ENCODE results near the gene OLIG2.

OLIG2 gene

GRCh38 chr21:33020558-33021100 is 5.1 kb upstream of the OLIG2 start:
- DNase-seq = no peak

- DNase-seq = no peak
Observed at GRCh38 chr21:33021150-33021549, 4.6 kb upstream of the OLIG2 start.

- no peak for DNase-seq
Observed at GRCh38 chr21:33021667-33022066, 4.1 kb upstream of the OLIG2 start.

- DNase-seq = no peak
Observed at GRCh38 chr21:33022489-33022827, 3.3 kb upstream of the OLIG2 start.

- DNase-seq = no peak
Observed at GRCh38 chr21:33022828-33023573, 2.7 kb upstream of the OLIG2 start.

GRCh38 chr21:33023574-33024200 is 2.0 kb upstream of the OLIG2 start:
- no peak for DNase-seq

GRCh38 chr21:33024201-33025103 is 1.3 kb upstream of the OLIG2 start:
- DNase-seq = no peak

- DNase-seq = no peak
Observed at GRCh38 chr21:33025106-33025488, 638 bp upstream of the OLIG2 start.

- DNase-seq = no peak
Observed at GRCh38 chr21:33026443-33026858, 716 bp downstream of the OLIG2 start.

GRCh38 chr21:33026878-33027400 is 1.2 kb downstream of the OLIG2 start:
- no peak for DNase-seq

GRCh38 chr21:33027401-33028286 is 1.9 kb downstream of the OLIG2 start:
- no peak for DNase-seq

- no peak for DNase-seq
Observed at GRCh38 chr21:33028287-33028670, 2.5 kb downstream of the OLIG2 start.

- DNase-seq = no peak
Observed at GRCh38 chr21:33028773-33029384, 3.1 kb downstream of the OLIG2 start.

GRCh38 chr21:33029385-33029921 is 3.7 kb downstream of the OLIG2 start:
- no peak for DNase-seq

- DNase-seq = no peak
Observed at GRCh38 chr21:33029975-33030461, 4.3 kb downstream of the OLIG2 start.

GRCh38 chr21:33030633-33031032 is 4.9 kb downstream of the OLIG2 start:
- DNase-seq = no peak

- no peak for DNase-seq
Observed at GRCh38 chr21:33031152-33031911, 5.6 kb downstream of the OLIG2 start.

- no peak for DNase-seq
Observed at GRCh38 chr21:33032434-33033047, 6.8 kb downstream of the OLIG2 start.

GRCh38 chr21:33033094-33033951 is 7.6 kb downstream of the OLIG2 start:
- DNase-seq = no peak

All from NCI-H1436 (cell line).